Femur (tissue), 1 donor: ENCODE data around the gene RAP1GAP2.

Source experiments
- DNase-seq: peaks from one replicate; pipeline ENCODE4 v3.0.0-alpha.2; 2017

Gene RAP1GAP2

GRCh38 chr17:2952174-2952845 lies 156.1 kb downstream of the RAP1GAP2 start:
- no peak for DNase-seq

GRCh38 chr17:2954898-2955445 lies 158.7 kb downstream of the RAP1GAP2 start:
- DNase-seq = no peak

- no peak for DNase-seq
These were observed 159.8 kb downstream of the RAP1GAP2 start for GRCh38 chr17:2955931-2956582.

- no peak for DNase-seq
These were observed 161.5 kb downstream of the RAP1GAP2 start for GRCh38 chr17:2957631-2958286.

GRCh38 chr17:2958706-2959222 lies 162.5 kb downstream of the RAP1GAP2 start:
- no peak for DNase-seq

- DNase-seq = no peak
These were observed 163.3 kb downstream of the RAP1GAP2 start for GRCh38 chr17:2959371-2960130.

GRCh38 chr17:2961446-2961845 lies 165.2 kb downstream of the RAP1GAP2 start:
- DNase-seq = no peak

GRCh38 chr17:2962236-2962635 lies 166.0 kb downstream of the RAP1GAP2 start:
- DNase-seq = no peak

- no peak for DNase-seq
These were observed 166.5 kb downstream of the RAP1GAP2 start for GRCh38 chr17:2962729-2963128.

- no peak for DNase-seq
These were observed 167.2 kb downstream of the RAP1GAP2 start for GRCh38 chr17:2963332-2964027.

GRCh38 chr17:2964028-2964356 lies 167.8 kb downstream of the RAP1GAP2 start:
- DNase-seq = no peak

GRCh38 chr17:2964370-2964769 lies 168.1 kb downstream of the RAP1GAP2 start:
- DNase-seq = no peak

- DNase-seq = no peak
These were observed 168.6 kb downstream of the RAP1GAP2 start for GRCh38 chr17:2964831-2965230.

- DNase-seq = no peak
These were observed 169.7 kb downstream of the RAP1GAP2 start for GRCh38 chr17:2965621-2966595.

- no peak for DNase-seq
These were observed 171.3 kb downstream of the RAP1GAP2 start for GRCh38 chr17:2967515-2967914.

GRCh38 chr17:2971851-2972250 lies 175.6 kb downstream of the RAP1GAP2 start:
- DNase-seq = no peak

GRCh38 chr17:2972749-2973148 lies 176.5 kb downstream of the RAP1GAP2 start:
- no peak for DNase-seq

GRCh38 chr17:2974347-2974746 lies 178.1 kb downstream of the RAP1GAP2 start:
- DNase-seq = no peak

- no peak for DNase-seq
These were observed 179.3 kb downstream of the RAP1GAP2 start for GRCh38 chr17:2975469-2975958.

GRCh38 chr17:2977157-2977556 lies 180.9 kb downstream of the RAP1GAP2 start:
- DNase-seq = no peak

- no peak for DNase-seq
These were observed 181.9 kb downstream of the RAP1GAP2 start for GRCh38 chr17:2978116-2978515.
